ENCODE results near the gene SERTAD2.

Gene SERTAD2

DNA sequence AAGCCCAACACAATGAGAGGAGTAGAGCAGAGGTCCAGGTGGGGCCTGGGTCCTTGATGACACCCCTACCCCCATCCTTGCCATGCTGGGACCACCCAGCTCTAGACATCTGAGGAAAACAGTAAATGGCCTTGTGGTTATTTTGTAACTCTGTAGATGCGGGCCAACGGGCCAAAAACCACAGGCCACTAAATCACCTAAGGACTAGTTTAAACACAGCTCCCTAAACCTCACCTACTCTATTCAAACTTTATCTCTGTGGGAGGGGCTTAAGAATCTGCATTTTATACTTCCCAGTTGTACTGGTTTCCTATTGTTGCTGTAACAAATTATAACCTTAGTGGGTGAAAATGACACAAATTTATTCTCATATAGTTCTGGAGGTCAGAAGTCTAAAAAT lies 19.0 kb upstream of the SERTAD2 start:
- DNase-seq: no peak

DNA sequence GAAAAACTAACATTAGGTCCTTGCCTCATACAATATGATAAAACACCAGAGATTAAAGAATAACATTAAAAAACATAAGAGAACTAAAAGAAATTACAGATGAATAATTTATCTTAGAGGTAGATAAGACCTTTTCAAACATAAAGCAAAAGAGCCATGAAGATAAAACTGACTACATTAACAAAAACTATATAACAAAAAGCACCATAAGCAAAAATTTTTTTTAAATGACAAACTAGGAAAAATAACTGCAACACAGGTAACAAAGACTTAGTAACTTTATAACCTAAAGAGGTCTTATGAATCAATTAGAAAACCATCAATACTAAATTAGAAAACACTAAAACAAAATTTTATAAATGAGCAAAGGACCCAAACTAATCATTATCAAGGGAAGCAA lies 16.3 kb upstream of the SERTAD2 start:
- DNase-seq: no peak

DNA sequence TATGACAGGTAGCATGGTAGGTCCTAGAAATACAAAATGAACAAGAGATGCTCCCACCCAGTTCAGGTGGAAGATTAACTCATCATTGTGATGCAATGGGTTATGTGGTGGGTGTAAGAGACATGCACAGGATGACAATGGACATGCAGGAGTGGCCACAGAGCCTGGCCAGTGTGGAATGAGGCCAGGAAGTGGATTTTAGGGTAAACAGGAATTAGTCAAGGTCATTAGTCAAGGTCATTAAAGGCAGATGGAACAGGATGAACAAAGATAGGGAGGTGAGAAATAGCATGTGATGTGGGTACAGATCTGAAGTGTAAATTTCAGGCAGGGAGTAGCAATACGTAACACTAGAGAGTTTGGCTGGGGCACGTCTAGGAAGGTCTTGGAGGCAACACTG lies 15.6 kb upstream of the SERTAD2 start:
- no peak for DNase-seq

DNA sequence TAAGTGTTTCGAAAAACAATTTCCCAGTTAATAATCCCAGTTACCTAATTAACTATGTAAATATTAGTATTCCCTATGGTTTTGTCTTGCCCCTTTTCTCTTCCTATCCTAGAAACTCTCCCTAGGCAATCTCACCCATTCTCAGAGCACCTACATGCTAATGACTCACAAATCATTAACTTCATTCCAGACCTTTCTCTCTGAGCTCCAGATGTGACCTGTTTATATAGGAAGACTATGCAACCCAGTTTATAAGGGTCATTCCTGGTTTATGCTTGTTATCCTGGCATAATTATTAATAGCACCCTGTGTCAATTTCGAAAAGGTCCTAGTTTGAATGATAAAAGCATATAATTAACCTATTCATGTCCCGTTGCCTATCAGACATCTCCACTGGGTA lies 14.8 kb upstream of the SERTAD2 start:
- DNase-seq: no peak

DNA sequence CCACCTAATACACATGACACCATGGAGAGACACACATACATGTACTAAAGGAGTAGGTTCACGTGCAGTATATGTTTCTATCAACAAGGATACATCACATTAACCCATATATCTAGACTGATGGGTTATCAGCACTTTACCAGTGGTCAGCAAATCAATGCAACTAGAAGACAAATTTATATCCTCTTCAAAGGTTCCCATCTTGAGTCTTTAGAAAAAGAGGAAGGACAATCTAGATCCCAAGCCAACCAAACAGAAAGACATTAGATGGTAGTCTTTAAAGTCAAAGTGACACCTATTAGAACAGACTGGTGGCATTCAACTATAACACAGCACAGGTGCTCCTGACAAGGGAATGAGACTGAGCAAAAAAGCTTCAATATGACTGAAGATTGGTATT lies 13.8 kb upstream of the SERTAD2 start:
- no peak for DNase-seq

DNA sequence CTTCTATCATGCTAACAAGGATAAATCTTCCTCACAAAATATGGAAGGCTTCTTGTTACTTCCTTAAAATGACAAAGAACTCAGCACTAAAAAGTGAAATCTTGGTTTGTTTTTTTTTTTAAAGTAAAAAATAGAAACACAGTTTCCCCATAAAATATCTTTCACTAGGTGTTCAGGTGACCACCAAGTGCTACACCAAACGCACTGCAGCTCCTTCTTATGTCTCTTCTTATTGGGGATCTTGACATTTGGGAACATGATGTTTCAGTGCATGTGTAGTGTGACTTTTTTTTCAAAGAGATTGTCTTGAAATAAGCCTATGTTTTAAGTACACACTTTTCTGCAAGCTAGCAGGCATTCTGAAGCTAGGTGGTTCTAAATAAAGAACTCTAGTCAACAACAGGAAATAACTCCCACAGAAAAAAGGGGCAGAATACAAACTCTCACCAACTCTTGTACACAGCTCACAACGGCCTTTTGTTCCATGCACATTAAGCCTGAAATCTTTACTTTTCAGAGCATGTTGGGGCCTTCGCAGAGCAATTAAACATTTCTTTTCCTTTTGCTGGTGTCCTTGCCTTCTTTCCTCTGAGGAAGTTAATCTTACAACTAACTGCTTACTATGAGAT lies 13.2 kb upstream of the SERTAD2 start:
- no peak for DNase-seq

DNA sequence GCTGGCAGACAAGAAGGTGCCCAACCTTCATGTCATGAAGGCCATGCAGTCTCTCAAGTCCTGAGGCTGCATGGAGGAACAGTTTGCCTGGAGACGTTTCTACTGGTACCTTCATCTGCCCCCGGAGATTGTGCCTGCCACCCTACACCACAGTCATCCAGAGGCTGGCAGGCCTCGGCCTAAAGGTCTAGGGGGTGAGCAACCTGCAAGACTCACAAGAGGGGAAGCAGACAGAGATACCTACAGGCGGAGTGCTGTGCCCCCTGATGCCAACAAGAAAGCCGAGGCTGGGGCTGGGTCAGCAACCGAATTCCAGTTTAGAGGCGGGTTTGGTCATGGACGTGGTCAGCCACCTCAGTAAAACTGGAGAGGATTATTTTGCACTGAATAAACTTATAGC lies 12.0 kb upstream of the SERTAD2 start:
- no peak for DNase-seq

DNA sequence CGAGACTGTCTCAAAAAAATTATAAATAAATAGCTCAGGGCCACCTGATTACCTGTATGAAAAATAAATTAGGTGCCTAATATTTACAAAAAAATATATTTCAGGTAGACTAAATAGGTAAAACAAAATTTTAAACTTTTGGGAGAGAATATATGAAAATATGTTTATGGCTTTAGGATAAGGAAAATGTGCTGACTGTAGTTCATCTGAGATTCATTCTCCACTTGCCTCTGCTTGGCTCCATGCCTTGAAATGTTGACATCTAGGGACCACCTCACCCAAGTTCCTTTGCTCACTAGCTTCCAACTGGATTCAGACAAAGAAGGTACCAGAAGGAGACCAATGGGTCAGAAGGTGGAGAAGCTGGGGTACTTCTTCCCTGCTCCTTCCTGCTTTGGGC lies 9.7 kb upstream of the SERTAD2 start:
- DNase-seq: no peak

DNA sequence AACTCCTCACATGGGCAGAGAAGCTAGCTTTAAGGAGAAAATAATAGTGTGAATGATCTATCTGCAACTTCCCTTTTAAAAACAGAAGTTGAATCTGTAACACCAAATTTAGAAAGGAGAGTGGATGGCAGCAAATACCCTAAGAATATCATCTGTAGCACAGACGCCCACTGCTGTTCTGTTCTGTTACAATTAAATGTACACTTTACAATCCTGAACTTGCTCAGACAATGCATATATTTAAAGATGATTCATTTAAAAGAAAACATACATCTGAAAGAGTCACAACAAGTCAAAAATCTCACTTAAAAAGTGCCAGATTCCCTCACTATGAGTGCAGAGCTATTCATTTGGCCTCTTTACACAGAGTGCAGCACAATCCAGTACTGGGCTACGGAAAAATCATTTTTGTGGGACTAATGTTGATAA lies 8.0 kb upstream of the SERTAD2 start:
- DNase-seq: no peak

DNA sequence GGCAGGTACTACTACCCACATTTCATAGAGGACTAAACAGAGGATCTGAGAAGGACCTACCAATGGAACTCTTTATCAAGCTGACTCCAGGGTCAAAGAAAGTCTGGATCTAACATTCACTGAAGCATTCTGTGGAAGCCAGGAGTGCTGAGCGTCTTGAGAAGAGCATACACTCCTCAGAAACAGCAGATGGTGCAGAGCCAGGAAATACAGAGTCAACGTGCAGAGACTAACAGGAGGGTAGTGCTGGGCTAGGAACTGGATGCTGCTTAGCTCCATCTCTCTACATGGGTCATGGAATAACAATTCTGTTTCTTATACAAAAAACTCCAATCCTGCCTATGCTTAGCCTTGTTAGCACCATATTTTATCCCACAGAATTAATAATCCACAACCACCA lies 5.5 kb upstream of the SERTAD2 start:
- no peak for DNase-seq

DNA sequence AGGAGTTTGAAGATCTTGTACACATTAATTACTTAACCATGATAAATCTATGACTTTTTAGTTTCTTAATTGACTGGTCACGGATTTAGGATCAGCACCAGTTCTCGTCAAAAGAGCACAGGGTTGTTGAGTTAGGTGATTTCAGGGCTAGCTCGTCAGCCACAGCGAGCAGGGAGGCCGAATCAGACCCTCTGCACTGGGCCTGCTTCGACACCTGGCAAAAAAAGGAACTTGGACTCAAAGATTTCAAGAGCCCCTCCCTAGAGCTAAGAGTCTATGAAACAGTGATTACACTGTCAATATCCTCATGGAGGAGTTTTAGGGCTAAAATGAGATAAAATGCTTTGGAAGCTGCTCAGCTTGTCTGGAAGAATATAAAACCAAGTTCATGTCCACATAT lies 4.6 kb upstream of the SERTAD2 start:
- DNase-seq: no peak

DNA sequence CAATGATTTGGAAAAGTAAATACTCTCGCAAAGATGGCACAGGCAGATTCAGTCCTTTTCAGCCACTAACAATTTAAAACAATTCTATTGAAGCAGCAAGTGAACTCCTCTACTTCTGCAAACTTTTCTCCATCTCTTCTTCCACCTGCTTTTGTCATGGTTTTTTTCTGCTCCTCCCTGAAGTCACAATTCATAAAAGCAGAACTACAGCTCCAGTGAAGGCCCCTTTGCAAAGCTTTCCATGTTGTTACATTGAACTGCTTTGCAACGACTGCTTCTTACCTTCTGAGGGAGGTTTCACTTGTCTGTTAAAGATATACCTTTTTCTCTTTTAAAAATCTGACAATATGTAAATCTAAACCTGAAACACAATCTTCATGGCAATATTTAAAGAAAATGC lies 3.7 kb upstream of the SERTAD2 start:
- DNase-seq: no peak

DNA sequence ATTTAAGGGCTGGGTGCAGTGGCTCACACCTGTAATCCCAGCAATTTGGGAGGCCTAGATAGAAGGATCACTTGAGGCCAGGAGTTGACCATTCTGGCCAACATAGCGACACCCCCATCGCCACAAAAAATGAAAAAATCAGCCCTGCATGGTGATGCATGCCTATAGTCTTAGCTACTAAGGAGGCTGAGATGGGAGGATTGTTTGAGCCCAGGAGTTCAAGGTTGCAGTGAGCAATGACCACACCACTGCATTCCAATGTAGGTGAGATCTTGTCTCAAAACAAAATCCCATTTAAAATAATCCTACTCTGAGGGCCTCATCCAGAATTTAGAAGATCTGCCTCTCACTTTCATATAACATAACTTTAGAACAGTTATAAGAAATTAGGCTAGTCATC lies 2.7 kb upstream of the SERTAD2 start:
- DNase-seq: no peak

DNA sequence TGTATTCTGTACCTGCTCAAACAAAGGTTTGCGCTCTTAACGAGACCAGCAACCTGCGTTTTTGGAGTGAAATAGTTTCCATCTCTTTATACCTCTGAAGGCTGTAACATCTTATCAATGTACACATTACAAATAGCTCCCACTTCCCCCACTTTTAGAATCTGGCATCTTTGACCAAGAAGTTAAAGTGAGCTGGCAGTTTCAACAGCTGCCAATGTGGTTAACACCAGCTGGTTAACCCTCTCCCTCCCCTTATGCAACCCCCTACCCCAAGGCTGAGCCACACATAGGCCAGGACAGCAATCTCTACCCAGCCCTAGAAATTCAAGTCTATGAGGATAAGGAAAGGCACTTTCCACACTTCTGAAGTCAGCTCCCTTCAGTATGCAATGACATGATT lies 2.2 kb upstream of the SERTAD2 start:
- peak; percentile 55 for DNase-seq

DNA sequence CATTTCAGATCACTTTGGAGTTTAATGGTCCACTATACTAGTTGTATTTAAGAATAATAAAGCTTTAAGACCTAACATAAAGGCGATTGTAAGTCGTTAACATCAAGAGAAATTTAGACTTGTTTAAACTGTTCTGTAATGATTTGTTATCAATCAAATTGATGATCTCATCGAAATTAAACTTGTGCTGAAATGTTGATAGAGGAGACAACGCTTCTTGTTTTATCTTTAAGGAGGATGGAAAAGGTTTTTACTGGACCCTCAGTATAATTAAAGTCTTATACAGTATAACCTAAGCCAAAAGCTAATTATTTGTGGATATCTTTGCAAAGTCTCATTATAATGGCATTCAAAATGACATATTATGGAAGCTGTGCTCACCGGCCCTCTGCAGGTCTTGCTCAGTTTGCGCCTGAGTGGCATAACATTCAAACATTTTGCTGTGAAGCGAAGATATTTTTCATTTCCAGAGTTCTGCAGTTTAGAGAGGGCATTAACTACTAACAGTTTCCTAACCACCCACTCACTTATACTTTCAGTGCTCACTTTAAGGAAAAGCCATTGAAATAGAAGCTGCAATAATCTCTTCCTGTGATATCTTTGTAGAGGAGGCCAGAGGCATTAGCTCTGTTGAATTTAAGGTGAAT lies 1.4 kb upstream of the SERTAD2 start:
- DNase-seq: peak; percentile 63

DNA sequence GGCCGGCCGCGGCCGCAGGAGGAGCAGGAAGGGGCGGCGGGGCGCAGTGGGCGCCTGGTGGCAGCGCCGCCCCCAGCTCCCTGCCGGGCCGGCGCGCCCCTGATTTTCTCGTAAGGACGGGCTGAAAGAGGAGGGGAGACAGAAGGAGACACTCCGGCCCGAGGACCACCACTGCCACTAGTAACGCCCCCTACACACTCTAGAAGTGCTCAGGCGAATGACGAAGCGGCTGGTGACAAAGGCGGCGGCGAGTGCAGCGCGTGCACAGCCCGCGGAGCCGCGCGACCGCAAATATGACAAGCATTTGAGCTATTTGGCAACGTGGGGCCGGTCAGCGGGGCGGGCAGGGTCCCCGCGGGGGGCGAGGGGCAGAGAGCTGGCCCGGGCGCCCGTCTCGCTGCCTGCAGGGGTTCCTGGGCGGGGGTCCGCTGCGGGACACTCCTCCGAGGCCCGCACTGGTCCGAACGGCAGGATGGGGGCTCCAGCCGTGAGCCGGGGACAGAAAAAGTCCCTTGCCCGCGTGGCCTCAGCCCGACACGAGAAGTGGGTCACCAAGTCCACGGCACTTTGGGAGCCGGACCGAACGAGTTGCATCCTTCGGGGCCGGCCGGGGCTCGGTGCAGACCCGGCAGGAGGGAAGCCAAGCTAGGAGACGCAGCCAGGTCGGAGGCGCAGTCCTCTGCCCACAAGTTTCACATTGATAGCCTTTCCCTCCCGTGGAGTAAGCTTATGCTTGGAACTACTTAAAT lies 524 bp upstream of the SERTAD2 start:
- DNase-seq: peak; percentile 66

DNA sequence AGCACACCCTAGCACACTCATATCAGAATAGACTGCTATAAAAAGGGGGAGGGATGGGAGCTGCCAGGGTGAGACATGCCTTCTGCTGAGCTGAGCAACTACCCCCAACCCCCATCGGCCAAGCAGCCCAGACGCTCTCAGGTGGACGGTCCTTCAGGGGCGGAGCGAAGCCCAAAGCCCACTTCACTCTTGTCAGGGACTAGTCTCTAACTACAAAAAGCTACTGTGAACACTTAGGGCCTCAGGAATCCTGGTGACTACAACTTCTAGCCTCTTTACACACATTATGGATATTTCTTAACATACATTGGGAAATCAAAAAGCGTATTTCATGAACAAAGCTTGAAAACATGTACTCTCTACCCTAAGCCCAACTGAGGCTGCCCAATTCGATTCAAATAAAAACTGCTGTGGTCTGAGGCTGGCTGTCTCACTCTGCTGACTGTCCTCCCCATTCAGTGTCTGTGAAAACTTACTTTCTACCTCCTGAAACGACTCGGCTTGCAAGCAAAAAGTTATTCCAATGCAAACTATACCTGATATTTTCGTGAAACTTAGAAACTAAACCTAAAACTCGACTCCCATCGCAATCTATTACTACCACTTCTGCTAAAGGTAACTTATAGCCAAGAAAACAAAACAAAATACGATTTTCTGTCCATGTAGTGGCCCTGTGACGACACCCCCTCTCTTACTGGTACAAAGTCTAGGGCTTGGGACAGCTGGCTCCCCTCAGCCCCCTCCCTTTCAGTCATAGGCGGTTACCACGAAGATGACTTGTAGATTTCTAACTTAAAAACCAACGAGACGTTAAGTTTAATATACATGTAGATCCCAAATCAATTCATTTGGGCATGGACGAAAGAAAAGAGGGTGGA lies 1.2 kb downstream of the SERTAD2 start:
- peak; percentile 67 for DNase-seq

DNA sequence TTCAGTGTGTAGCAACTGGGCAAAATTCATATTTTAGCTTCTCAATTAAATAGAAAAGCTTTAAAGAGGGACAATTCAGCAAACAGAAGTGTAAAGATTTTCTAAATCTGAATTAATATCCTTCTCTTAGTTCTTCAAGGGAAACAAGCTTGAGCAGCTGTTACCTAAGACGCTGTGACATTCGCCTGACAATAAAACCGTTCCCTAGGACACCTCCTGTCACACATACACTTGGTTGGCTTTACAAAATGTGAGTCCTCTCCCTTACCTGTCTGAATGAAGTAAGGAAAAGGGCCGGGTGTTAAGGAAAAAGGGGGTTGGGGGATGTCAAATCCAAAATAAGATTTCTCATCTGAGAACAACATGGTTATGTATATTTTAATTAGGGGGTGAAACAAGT lies 2.1 kb downstream of the SERTAD2 start:
- no peak for DNase-seq

DNA sequence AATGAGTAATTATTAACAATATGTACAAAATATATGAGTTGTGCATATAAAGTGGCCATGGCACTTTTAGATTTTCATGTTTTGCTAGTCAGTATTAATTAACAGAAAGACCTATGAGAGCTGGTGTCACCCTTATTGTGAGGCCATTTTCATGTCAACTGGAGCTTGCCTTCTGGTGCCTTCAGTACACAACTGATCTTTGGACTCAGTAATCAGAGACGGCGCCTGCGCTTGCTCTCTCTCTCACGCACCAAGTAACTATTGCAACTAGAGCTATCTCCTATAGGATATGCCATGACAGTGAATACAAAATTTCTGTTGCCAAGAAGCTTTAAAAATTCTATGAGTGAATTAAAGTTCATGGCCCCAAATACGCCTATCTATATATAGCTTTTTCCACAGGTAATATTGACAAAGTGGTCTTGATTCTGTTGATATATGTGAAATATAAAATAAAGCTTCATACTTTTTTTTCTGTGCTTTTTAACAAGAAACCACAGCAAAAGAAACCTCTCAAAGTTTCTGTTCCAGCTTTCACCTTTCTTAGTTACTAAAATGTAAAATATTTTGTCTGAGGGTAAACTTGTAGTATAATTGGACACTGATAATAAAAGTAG lies 2.9 kb downstream of the SERTAD2 start:
- no peak for DNase-seq

DNA sequence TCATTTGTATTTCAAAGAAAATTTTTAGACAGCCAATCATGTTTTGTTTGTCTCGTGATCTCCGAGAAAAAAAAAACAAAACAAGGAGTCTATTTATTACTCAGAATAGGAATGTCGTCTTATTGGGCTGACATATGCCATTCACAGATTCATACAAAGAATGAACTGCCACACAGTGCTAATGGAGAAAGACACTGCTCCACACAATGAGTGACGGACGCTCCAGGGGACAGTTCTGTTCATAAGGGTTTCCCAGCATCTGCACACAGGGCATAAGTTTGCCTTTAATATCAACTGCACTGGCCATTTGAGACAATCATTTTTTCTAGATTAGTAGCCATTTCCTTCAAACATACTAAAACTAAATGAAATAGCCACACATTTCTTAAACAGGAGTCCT lies 3.4 kb downstream of the SERTAD2 start:
- no peak for DNase-seq

DNA sequence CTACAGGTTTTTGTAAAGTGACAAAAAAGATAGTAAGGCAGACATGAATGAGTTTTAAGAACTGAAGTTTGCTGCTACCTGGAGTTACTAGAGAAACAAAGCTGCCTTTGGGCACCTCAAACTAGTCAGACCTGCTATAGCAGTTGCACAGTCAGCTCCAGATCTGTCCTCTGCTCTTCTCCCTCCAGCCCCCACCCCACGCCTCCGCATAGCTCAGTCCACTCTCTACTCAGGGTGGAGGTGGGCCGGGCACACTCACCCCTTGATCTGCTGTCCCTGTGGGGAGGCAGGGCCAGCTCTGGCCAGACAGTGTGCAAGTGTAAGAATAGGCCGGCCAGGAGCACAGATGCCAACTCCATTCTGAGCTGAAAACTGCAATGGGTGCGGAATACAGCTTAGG lies 4.1 kb downstream of the SERTAD2 start:
- DNase-seq: no peak

DNA sequence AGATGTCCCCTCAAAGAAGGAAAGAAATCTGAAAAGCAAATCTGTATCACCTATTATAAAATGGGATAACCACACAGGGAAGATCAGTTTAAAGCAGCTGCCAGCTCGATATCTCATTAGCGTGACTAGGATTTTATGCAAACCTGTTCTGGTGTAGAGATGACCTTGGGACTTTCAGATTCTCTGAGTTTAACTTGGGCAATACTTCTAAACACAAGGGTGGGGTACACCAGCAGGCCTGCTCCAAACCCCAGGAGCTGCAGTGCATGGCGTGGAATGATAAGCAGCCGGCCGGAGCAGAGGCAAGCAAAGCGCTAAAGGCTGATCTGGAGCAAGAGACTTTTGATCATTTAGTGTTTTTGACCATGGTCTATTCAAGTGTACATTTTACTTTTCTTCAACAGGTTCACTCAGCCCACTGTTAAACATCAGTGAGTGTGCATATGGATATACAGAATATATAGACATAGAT lies 4.7 kb downstream of the SERTAD2 start:
- DNase-seq: no peak

All from activated CD4-positive, alpha-beta T cell treated with anti-CD3 and anti-CD28 coated beads, Interleukin-2, Interleukin-6, amounts not matched to agents 100 ng/mL and 50 ng/mL, durations not matched to agents 16 hours and 8 hours (primary cell).